Measurements from ENCODE around the gene YPEL3. TPM values are rescaled to one million over a fixed set of nuclear protein-coding genes. Genes with fewer than 3 reads are reported as not detected.

Gene YPEL3
- total RNA-seq, 1 experiment from 2014 or later = 8.8 TPM

DNA sequence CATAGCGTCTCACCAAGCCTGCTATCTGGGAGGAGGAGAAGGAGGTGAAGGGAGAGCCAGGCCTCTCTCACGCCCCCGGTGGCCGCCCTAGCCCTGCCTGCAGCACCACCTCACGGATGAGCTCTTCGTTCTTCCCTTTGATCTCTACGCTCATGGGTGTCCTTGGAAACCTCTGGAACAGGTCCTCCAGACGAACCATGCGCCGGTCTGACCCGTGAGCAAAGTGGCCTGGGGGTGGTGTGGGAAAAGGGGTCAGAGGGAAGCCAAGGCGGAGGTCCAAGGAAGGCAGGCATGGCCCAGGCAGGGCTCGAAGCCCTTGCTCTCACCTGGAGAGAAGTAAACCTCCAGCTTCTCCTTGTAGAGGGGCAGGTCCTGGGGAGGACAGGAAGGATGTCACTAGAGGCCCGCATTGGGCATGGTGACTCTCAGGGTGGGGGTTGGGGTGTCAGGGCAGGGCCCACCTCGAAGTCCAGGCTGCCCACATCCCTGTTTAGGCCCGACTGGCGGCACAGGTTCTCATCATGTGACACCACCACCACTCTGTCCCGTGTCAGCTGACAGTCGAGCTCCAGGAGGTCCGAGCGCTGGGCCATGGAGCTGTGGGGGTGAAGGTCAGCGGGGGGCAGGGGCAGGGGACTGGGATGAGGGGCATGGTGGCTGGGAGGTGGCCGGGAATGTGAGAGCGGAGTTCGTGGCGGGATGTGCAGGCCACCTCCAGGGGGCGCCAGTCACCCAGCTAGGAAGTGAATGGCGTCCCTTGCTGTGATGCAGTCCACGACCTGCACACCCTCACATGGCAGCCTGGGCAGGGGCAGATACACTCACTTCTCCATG, 16.4 kb upstream of the YPEL3 start:
- peak; percentile 79 for DNase-seq (ENCODE audit: unreplicated experiment)
- TF ChIP-seq, protein P1, sequence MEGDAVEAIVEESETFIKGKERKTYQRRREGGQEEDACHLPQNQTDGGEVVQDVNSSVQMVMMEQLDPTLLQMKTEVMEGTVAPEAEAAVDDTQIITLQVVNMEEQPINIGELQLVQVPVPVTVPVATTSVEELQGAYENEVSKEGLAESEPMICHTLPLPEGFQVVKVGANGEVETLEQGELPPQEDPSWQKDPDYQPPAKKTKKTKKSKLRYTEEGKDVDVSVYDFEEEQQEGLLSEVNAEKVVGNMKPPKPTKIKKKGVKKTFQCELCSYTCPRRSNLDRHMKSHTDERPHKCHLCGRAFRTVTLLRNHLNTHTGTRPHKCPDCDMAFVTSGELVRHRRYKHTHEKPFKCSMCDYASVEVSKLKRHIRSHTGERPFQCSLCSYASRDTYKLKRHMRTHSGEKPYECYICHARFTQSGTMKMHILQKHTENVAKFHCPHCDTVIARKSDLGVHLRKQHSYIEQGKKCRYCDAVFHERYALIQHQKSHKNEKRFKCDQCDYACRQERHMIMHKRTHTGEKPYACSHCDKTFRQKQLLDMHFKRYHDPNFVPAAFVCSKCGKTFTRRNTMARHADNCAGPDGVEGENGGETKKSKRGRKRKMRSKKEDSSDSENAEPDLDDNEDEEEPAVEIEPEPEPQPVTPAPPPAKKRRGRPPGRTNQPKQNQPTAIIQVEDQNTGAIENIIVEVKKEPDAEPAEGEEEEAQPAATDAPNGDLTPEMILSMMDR (IDR thresholded peaks at IDR 0.05; ENCODE audit: unreplicated experiment) = peak; percentile 86
- no peaks in the 10 kb centered on the region for H3K27me3 Mint-ChIP-seq (ENCODE audit: insufficient read depth, unreplicated experiment)
- CTCF ChIA-PET = interaction anchor here (0.6 to 2.9 kb wide), 11 partner anchors 9 to 375 kb away, joined by 3 to 16 read pairs (median 4); partner anchors contain the start of gene CORO1A
- BruUV-seq (replicated peaks) = no TSS peak
- H3K4me1 Mint-ChIP-seq (ENCODE audit: insufficient read depth, unreplicated experiment) = peaks cover 7% of the 10 kb centered on the region
- H3K36me3 Mint-ChIP-seq (ENCODE audit: insufficient read depth, unreplicated experiment) = peaks cover 6% of the 10 kb centered on the region
- H3K9me3 Mint-ChIP-seq (ENCODE audit: unreplicated experiment) = no peaks in the 10 kb centered on the region
- POLR2A ChIA-PET = interaction anchor here (1.1 to 1.3 kb wide), 2 partner anchors 36 to 47 kb away, joined by 3 to 4 read pairs; partner anchors contain the start of gene ALDOA
- intact Hi-C loops (cut with micrococcal nuclease) = no loop called here
- H3K4me3 Mint-ChIP-seq (ENCODE audit: unreplicated experiment) = no peak overlapping the region
- no peak overlapping the region for H3K27ac Mint-ChIP-seq (ENCODE audit: low read depth, unreplicated experiment)

DNA sequence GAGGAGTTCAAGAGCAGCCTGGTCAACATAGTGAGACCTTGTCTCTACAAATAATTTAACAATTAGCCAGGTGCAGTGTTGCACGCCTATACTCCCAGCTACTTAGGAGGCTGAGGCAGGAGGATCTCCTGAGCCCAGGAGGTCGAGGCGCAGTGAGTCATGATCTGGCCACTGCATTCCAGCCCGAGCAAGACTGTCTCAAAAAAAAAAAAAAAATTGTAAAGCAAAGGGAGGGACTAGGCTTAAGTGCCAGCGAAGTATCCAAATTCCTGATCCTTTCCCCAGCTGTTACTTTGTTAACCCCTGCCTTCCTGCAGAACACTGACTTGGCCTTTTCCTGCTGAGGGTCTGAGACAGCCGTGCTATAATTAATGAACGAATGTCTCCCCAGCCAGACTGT, 14.6 kb upstream of the YPEL3 start:
- no peaks in the 10 kb centered on the region for H3K9me3 Mint-ChIP-seq (ENCODE audit: unreplicated experiment)
- TF ChIP-seq, protein P1 (IDR thresholded peaks at IDR 0.05; ENCODE audit: unreplicated experiment) = no peak
- H3K27ac Mint-ChIP-seq (ENCODE audit: low read depth, unreplicated experiment) = no peak overlapping the region
- no peaks in the 10 kb centered on the region for H3K27me3 Mint-ChIP-seq (ENCODE audit: insufficient read depth, unreplicated experiment)
- H3K4me3 Mint-ChIP-seq (ENCODE audit: unreplicated experiment) = no peak overlapping the region
- DNase-seq (ENCODE audit: unreplicated experiment) = no peak
- CTCF ChIA-PET = interaction anchor here (1.6 kb wide), 1 partner anchor 19 kb away, joined by 4 read pairs; the partner anchor contains the start of gene TBX6
- BruUV-seq (replicated peaks) = no TSS peak
- peaks cover 6% of the 10 kb centered on the region for H3K36me3 Mint-ChIP-seq (ENCODE audit: insufficient read depth, unreplicated experiment)
- peaks cover 7% of the 10 kb centered on the region for H3K4me1 Mint-ChIP-seq (ENCODE audit: insufficient read depth, unreplicated experiment)
- POLR2A ChIA-PET = interaction anchor here (1.1 kb wide), 1 partner anchor 19 kb away, joined by 3 read pairs; the partner anchor contains the start of gene TBX6
- intact Hi-C loops (cut with micrococcal nuclease) = no loop called here

DNA sequence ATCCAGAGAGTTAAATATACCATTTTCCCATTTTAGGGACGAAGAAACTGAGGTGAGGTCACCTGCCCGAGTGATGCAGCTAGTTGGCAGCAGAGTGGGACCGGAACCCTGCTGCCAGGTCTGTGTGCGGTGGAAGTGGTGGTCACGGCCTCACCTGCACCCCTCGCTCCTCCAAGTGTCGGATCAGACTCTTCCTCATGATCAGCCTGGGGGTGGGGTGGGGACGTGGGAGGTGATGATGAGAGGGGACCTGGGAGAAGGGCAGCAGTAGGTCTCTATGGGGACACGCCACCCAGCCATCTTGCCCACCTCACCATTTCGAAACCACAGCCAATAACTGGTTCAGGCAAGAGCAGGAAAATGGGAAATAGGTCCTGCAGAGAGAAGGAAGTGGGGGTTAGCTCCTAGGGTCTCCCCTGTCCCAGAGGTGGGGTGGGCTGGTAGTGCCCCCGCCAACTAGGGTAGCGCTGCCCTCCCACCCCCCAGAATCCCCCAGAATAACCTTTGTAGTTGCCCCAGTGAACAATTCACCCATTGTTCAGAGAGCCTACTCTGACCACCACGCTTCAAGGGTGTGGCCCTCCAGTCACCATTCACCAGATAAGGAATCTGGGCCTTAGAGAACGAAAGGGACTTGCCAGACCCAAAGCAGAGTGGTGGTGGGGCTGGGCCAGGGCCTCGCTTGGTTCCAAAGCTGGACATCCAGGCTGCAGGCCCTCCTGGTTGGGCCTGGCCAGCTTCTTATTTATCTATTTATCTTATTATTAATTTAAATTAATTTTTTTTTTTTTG, 12.2 kb upstream of the YPEL3 start:
- BruUV-seq (replicated peaks) = no TSS peak
- Mint-ChIP-seq H3K27me3 (ENCODE audit: insufficient read depth, unreplicated experiment) (no peaks in the 10 kb centered on the region), H3K9me3 (ENCODE audit: unreplicated experiment) (no peaks in the 10 kb centered on the region), H3K4me3 (ENCODE audit: unreplicated experiment) (no peak overlapping the region), H3K27ac (ENCODE audit: low read depth, unreplicated experiment) (no peak overlapping the region), H3K4me1 (ENCODE audit: insufficient read depth, unreplicated experiment) (peaks cover 12% of the 10 kb centered on the region), H3K36me3 (ENCODE audit: insufficient read depth, unreplicated experiment) (no peaks in the 10 kb centered on the region)
- TF ChIP-seq, protein P1 (IDR thresholded peaks at IDR 0.05; ENCODE audit: unreplicated experiment) = no peak
- DNase-seq (ENCODE audit: unreplicated experiment) = no peak
- ChIA-PET POLR2A (no interaction called here), CTCF (interaction anchor here (0.6 kb wide), 1 partner anchor 533 kb away, joined by 6 read pairs; no protein-coding TSS in a partner anchor)
- intact Hi-C loops (cut with micrococcal nuclease) = no loop called here

DNA sequence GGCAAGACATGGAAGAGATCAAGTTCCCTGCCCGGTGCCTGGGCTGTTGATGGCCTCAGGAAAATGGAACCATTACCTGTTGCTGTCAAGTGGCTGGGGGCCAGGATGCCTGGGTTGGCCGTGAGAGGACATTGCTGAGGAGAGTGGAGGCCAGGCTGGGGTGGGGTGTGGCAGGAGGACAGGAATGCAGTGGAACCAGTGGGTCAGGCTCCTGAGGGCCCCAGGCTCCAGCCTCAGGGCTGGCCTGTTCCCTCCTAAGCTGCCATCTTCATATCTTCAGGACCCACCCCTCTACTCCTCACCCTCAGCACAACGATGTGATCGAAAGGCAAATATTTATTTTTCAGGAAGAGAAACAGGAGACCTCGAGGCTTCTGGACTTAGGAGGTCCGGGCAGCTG, 8.5 kb upstream of the YPEL3 start:
- CTCF ChIA-PET = interaction anchor here (0.6 to 2.8 kb wide), 3 partner anchors 8 to 12 kb away, joined by 3 to 16 read pairs (median 14); partner anchors contain the start of genes GDPD3 and TBX6
- Mint-ChIP-seq H3K27ac (ENCODE audit: low read depth, unreplicated experiment) (no peak overlapping the region), H3K9me3 (ENCODE audit: unreplicated experiment) (no peaks in the 10 kb centered on the region), H3K36me3 (ENCODE audit: insufficient read depth, unreplicated experiment) (no peaks in the 10 kb centered on the region), H3K4me1 (ENCODE audit: insufficient read depth, unreplicated experiment) (peaks cover 6% of the 10 kb centered on the region), H3K4me3 (ENCODE audit: unreplicated experiment) (no peak overlapping the region), H3K27me3 (ENCODE audit: insufficient read depth, unreplicated experiment) (no peaks in the 10 kb centered on the region)
- POLR2A ChIA-PET = interaction anchor here (1.3 kb wide), 1 partner anchor 19 kb away, joined by 3 read pairs; the partner anchor contains the start of gene MAPK3
- no peak for DNase-seq (ENCODE audit: unreplicated experiment)
- no TSS peak for BruUV-seq (replicated peaks)
- TF ChIP-seq, protein P1 (IDR thresholded peaks at IDR 0.05; ENCODE audit: unreplicated experiment) = no peak
- intact Hi-C loops (cut with micrococcal nuclease) = no loop called here

Measured in MCF 10A (cell line).